ENCODE measurements around the gene HOXA4.

- TF ChIP-seq CTCF (IDR thresholded peaks at IDR 0.05) (no peak), POLR2A (IDR thresholded peaks at IDR 0.05) (no peak)
These were observed 15.1 kb downstream of the HOXA4 start for GRCh38 chr7:27115221-27116026.

Data from body of pancreas (tissue), 4 donors.